SK-N-SH treated with all-trans-retinoic acid at 6 μM for 48 hours (cell line): ENCODE data around the gene RNGTT.

Experiments used
- ATAC-seq: fragments of 200-7000 bp; cut with Tn5 transposase; 3 replicates; pipeline ENCODE4 v1.9.1; 2020; ENCODE audit warnings: mild to moderate bottlenecking, moderate library complexity
- ARNTL ChIP-seq: fragments of 450-650 bp; formaldehyde crosslinking; IDR thresholded peaks from 2 replicates; pipeline ENCODE4 v1.5.0; 2020; ENCODE audit warnings: low read depth, mild to moderate bottlenecking, moderate library complexity, borderline replicate concordance
- BACH2 ChIP-seq: fragments of 250-450 bp; sonication (Bioruptor Pico); IDR thresholded peaks from 2 replicates; pipeline ENCODE4 v1.9.0; 2021; ENCODE audit warnings: mild to moderate bottlenecking, borderline replicate concordance
- CSDC2 ChIP-seq: fragments of 250-450 bp; sonication (Bioruptor Pico); IDR thresholded peaks from 2 replicates; pipeline ENCODE4 v1.5.0; 2020; ENCODE audit warnings: mild to moderate bottlenecking, moderate library complexity
- ESRRG ChIP-seq: fragments of 250-450 bp; sonication (Bioruptor Pico); IDR thresholded peaks from 2 replicates; pipeline ENCODE4 v1.6.1; 2021; ENCODE audit warnings: mild to moderate bottlenecking
- GLIS3 ChIP-seq: fragments of 250-450 bp; sonication (Bioruptor Pico); IDR thresholded peaks from 2 replicates; pipeline ENCODE4 v1.5.0; 2020; ENCODE audit warnings: mild to moderate bottlenecking, moderate library complexity
- ISL1 ChIP-seq: fragments of 250-450 bp; sonication (Bioruptor Pico); IDR thresholded peaks from 2 replicates; pipeline ENCODE4 v2.1.2; 2022; ENCODE audit warnings: mild to moderate bottlenecking, moderate library complexity
- PPARA ChIP-seq: fragments of 250-450 bp; sonication (Bioruptor Pico); IDR thresholded peaks from 2 replicates; pipeline ENCODE4 v1.5.0; 2020; ENCODE audit warnings: mild to moderate bottlenecking, borderline replicate concordance
- RARB ChIP-seq: fragments of 250-450 bp; sonication (Bioruptor Pico); IDR thresholded peaks from 2 replicates; pipeline ENCODE4 v1.8.0; 2021; ENCODE audit warnings: mild to moderate bottlenecking, moderate library complexity
- SNAI2 ChIP-seq: fragments of 250-450 bp; sonication (Bioruptor Pico); IDR thresholded peaks from 2 replicates; pipeline ENCODE4 v1.5.0; 2020; ENCODE audit warnings: mild to moderate bottlenecking, moderate library complexity
- TCF4 ChIP-seq: fragments of 250-450 bp; sonication (Bioruptor Pico); IDR thresholded peaks from 2 replicates; pipeline ENCODE4 v1.8.0; 2021; ENCODE audit warnings: mild to moderate bottlenecking, moderate library complexity, borderline replicate concordance
- TOX ChIP-seq: fragments of 250-450 bp; sonication (Bioruptor Pico); IDR thresholded peaks from 2 replicates; pipeline ENCODE4 v1.8.0; 2021; ENCODE audit warnings: mild to moderate bottlenecking, moderate library complexity, borderline replicate concordance
- ZC3H10 ChIP-seq: fragments of 250-450 bp; sonication (Bioruptor Pico); IDR thresholded peaks from 2 replicates; pipeline ENCODE4 v1.5.1; 2021; ENCODE audit warnings: mild to moderate bottlenecking, moderate library complexity
- ZFP3 ChIP-seq: fragments of 250-450 bp; sonication (Bioruptor Pico); IDR thresholded peaks from 2 replicates; pipeline ENCODE4 v1.5.0; 2020; ENCODE audit warnings: mild to moderate bottlenecking, moderate library complexity
- ZFP30 ChIP-seq: fragments of 450-650 bp; formaldehyde crosslinking; IDR thresholded peaks from 2 replicates; pipeline ENCODE4 v1.5.0; 2022; ENCODE audit warnings: mild to moderate bottlenecking, moderate library complexity
- ZNF565 ChIP-seq: fragments of 450-650 bp; formaldehyde crosslinking; conservative IDR thresholded peaks from 2 replicates; pipeline ENCODE4 v1.5.0; 2020; ENCODE audit warnings: low read depth, mild to moderate bottlenecking, moderate library complexity
- ZNF70 ChIP-seq: fragments of 450-650 bp; formaldehyde crosslinking; IDR thresholded peaks from 2 replicates; pipeline ENCODE4 v1.5.0; 2020; ENCODE audit warnings: mild to moderate bottlenecking, moderate library complexity
- ZNF8 ChIP-seq: fragments of 450-650 bp; formaldehyde crosslinking; IDR thresholded peaks from 2 replicates; pipeline ENCODE4 v1.5.0; 2020; ENCODE audit warnings: mild to moderate bottlenecking, moderate library complexity
- TF ChIP-seq, protein P1 (sequence below): fragments of 250-450 bp; sonication (Bioruptor Pico); IDR thresholded peaks from 2 replicates; pipeline ENCODE4 v1.8.0; 2021; ENCODE audit warnings: low read depth, mild to moderate bottlenecking, moderate library complexity, borderline replicate concordance
- TF ChIP-seq, protein P2 (sequence below): fragments of 250-450 bp; sonication (Bioruptor Pico); IDR thresholded peaks from 2 replicates; pipeline ENCODE4 v1.8.0; 2020; ENCODE audit warnings: mild to moderate bottlenecking, moderate library complexity, borderline replicate concordance
- TF ChIP-seq, protein P3 (sequence below): fragments of 250-450 bp; sonication (Bioruptor Pico); IDR thresholded peaks from 2 replicates; pipeline ENCODE4 v1.5.1; 2021; ENCODE audit warnings: mild to moderate bottlenecking, moderate library complexity
- TF ChIP-seq, protein P4 (sequence below): fragments of 250-450 bp; sonication (Bioruptor Pico); IDR thresholded peaks from 2 replicates; pipeline ENCODE4 v1.5.1; 2020; ENCODE audit warnings: low read depth, mild to moderate bottlenecking, moderate library complexity
- TF ChIP-seq, protein P5 (sequence below): fragments of 250-450 bp; sonication (Bioruptor Pico); IDR thresholded peaks from 2 replicates; pipeline ENCODE4 v1.5.0; 2020; ENCODE audit warnings: mild to moderate bottlenecking, moderate library complexity

Gene RNGTT

DNA sequence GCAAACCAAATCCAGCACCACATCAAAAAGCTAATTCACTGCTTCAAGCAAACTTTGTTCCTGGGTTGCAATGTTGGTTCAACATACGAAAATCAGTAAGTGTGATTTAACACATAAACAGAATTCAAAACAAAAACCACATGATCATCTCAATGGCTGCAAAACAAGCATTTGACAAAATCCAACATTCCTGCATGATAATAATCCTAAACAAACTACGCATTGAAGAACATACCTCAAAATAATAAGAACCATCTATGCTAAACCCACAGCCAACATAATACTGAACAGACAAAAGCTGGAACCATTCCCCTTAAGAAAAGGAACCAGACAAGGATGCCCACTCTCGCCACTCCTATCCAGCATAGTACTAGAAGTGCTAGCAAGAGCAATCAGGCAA is 49.9 kb downstream of the RNGTT start:
- TF ChIP-seq ZFP3: no peak
- no peak for TF ChIP-seq ZNF565
- no peak for TF ChIP-seq ZNF8
- no peak for TF ChIP-seq GLIS3 (CRISPR knock-in tag)
- no peak for TF ChIP-seq TCF4 (CRISPR knock-in tag)
- TF ChIP-seq ESRRG: no peak
- no peak for TF ChIP-seq ZFP30 (CRISPR knock-in tag)
- no peak for TF ChIP-seq PPARA (CRISPR knock-in tag)
- no peak for TF ChIP-seq ISL1 (CRISPR knock-in tag)
- no peak for TF ChIP-seq ZNF70 (CRISPR knock-in tag)
- TF ChIP-seq BACH2: no peak
- TF ChIP-seq, protein P1, sequence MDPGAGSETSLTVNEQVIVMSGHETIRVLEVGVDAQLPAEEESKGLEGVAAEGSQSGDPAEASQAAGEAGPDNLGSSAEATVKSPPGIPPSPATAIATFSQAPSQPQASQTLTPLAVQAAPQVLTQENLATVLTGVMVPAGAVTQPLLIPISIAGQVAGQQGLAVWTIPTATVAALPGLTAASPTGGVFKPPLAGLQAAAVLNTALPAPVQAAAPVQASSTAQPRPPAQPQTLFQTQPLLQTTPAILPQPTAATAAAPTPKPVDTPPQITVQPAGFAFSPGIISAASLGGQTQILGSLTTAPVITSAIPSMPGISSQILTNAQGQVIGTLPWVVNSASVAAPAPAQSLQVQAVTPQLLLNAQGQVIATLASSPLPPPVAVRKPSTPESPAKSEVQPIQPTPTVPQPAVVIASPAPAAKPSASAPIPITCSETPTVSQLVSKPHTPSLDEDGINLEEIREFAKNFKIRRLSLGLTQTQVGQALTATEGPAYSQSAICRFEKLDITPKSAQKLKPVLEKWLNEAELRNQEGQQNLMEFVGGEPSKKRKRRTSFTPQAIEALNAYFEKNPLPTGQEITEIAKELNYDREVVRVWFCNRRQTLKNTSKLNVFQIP (CRISPR knock-in tag): no peak
- TF ChIP-seq RARB: no peak
- TF ChIP-seq SNAI2 (CRISPR knock-in tag): no peak
- TF ChIP-seq ARNTL (CRISPR knock-in tag): no peak
- TF ChIP-seq, protein P2, sequence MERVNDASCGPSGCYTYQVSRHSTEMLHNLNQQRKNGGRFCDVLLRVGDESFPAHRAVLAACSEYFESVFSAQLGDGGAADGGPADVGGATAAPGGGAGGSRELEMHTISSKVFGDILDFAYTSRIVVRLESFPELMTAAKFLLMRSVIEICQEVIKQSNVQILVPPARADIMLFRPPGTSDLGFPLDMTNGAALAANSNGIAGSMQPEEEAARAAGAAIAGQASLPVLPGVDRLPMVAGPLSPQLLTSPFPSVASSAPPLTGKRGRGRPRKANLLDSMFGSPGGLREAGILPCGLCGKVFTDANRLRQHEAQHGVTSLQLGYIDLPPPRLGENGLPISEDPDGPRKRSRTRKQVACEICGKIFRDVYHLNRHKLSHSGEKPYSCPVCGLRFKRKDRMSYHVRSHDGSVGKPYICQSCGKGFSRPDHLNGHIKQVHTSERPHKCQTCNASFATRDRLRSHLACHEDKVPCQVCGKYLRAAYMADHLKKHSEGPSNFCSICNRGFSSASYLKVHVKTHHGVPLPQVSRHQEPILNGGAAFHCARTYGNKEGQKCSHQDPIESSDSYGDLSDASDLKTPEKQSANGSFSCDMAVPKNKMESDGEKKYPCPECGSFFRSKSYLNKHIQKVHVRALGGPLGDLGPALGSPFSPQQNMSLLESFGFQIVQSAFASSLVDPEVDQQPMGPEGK (CRISPR knock-in tag): no peak
- TF ChIP-seq, protein P3, sequence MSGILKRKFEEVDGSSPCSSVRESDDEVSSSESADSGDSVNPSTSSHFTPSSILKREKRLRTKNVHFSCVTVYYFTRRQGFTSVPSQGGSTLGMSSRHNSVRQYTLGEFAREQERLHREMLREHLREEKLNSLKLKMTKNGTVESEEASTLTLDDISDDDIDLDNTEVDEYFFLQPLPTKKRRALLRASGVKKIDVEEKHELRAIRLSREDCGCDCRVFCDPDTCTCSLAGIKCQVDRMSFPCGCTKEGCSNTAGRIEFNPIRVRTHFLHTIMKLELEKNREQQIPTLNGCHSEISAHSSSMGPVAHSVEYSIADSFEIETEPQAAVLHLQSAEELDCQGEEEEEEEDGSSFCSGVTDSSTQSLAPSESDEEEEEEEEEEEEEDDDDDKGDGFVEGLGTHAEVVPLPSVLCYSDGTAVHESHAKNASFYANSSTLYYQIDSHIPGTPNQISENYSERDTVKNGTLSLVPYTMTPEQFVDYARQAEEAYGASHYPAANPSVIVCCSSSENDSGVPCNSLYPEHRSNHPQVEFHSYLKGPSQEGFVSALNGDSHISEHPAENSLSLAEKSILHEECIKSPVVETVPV (CRISPR knock-in tag): no peak
- TF ChIP-seq CSDC2 (CRISPR knock-in tag): no peak
- no peak for ATAC-seq

DNA sequence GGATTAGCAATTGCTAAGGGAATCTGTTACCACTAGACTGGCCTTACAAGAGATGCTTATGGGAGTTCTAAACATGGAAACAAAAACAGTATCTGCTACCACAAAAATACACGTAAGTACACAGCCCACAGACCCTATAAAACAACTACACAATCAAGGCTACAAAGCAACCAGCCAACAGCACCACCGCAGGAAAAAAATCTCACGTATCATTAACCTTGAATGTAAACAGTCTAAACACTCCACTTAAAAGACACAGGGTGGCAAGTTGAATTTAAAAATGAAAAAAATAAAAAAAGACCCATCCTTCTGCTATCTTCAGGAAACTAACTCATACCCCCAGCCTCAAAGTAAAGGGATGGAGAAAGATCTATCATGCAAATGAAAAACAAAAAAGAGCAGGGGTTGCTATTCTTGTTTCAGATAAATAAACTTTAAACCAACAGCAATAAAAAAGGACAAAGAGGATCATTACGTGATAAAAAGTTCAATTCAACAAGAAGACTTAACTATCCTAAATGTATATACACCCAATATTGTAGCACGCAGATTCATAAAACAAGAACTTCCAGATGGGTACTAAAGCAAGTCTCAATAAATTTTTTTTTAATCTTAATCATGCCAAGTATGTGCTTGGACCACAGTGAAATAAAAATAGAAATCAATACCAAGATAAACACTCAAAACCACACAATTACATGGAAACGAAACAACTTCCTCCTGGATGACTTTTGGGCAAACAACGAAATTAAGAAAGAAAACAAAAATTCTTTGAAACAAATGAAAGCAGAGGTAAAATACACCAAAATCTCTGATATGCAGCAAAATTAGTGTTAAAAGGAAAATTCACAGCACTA is 52.3 kb downstream of the RNGTT start:
- TF ChIP-seq TCF4 (CRISPR knock-in tag) (no peak), ZFP3 (no peak), ISL1 (CRISPR knock-in tag) (no peak), ZC3H10 (CRISPR knock-in tag) (no peak), BACH2 (no peak), RARB (no peak), CSDC2 (CRISPR knock-in tag) (no peak)
- ATAC-seq: no peak

DNA sequence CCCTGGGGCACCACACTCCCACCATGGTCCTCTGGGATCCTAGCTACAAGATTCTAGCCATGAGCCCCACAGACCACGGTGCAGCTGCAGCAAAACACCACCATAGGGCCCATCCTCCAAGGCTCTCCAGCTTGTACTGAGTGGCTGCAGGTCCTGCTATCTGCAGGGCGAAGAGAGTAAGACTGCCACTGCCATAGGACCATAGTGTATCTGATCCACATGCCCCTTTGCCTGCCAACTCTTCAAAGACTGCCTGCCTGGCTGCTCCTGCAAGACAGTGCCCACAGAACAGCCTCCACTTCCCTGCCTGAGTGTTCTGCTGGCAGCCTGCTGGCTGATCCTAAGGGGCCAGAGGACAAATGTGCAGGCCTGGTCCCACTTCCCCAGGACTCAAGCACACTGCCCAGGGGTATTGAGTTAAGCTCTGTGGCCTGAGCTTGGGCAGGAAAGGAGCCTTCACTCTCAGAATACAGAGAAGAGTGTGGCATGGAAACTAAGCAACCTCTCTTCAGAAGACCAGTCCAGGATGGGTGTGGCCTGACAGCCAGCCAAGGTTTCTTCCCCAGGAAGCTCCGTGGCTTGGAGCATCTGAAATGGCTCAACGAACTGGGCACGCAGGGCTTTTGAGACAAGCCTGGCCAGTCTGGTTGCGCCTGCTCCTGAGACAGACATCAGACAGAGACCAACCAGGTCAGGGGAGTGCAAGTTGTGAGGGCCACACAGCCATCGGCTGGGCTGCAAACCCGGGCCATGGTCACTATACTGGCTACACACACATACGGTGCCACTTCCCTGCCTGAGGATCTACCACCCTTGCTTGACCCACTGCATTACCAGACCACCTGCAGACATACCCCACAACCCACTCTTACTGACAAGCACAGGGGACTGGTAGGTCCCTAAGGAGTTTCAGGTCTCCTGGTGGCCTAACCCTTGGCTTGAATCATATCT is 54.5 kb downstream of the RNGTT start:
- no peak for ATAC-seq
- TF ChIP-seq ESRRG: no peak
- no peak for TF ChIP-seq ZNF565
- TF ChIP-seq, protein P1 (CRISPR knock-in tag): no peak
- no peak for TF ChIP-seq SNAI2 (CRISPR knock-in tag)
- no peak for TF ChIP-seq ZFP3
- no peak for TF ChIP-seq GLIS3 (CRISPR knock-in tag)
- TF ChIP-seq, protein P4, sequence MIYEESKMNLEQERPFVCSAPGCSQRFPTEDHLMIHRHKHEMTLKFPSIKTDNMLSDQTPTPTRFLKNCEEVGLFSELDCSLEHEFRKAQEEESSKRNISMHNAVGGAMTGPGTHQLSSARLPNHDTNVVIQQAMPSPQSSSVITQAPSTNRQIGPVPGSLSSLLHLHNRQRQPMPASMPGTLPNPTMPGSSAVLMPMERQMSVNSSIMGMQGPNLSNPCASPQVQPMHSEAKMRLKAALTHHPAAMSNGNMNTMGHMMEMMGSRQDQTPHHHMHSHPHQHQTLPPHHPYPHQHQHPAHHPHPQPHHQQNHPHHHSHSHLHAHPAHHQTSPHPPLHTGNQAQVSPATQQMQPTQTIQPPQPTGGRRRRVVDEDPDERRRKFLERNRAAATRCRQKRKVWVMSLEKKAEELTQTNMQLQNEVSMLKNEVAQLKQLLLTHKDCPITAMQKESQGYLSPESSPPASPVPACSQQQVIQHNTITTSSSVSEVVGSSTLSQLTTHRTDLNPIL (CRISPR knock-in tag): no peak
- TF ChIP-seq TOX (CRISPR knock-in tag): no peak
- TF ChIP-seq, protein P5, sequence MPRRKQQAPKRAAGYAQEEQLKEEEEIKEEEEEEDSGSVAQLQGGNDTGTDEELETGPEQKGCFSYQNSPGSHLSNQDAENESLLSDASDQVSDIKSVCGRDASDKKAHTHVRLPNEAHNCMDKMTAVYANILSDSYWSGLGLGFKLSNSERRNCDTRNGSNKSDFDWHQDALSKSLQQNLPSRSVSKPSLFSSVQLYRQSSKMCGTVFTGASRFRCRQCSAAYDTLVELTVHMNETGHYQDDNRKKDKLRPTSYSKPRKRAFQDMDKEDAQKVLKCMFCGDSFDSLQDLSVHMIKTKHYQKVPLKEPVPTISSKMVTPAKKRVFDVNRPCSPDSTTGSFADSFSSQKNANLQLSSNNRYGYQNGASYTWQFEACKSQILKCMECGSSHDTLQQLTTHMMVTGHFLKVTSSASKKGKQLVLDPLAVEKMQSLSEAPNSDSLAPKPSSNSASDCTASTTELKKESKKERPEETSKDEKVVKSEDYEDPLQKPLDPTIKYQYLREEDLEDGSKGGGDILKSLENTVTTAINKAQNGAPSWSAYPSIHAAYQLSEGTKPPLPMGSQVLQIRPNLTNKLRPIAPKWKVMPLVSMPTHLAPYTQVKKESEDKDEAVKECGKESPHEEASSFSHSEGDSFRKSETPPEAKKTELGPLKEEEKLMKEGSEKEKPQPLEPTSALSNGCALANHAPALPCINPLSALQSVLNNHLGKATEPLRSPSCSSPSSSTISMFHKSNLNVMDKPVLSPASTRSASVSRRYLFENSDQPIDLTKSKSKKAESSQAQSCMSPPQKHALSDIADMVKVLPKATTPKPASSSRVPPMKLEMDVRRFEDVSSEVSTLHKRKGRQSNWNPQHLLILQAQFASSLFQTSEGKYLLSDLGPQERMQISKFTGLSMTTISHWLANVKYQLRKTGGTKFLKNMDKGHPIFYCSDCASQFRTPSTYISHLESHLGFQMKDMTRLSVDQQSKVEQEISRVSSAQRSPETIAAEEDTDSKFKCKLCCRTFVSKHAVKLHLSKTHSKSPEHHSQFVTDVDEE (CRISPR knock-in tag): no peak
- no peak for TF ChIP-seq ZC3H10 (CRISPR knock-in tag)
- TF ChIP-seq ZNF8: no peak
- TF ChIP-seq CSDC2 (CRISPR knock-in tag): no peak
- TF ChIP-seq, protein P2 (CRISPR knock-in tag): no peak
- no peak for TF ChIP-seq ISL1 (CRISPR knock-in tag)
